HFFc6 (cell line): Measurements from ENCODE around the gene TNS3. TPM values are rescaled to one million over a fixed set of nuclear protein-coding genes. Genes with fewer than 3 reads are reported as not detected.

Experiments
- DNase-seq: peaks from one replicate; pipeline ENCODE4 v3.0.0-alpha.2; 2018
- H3K27ac Mint-ChIP-seq: 2 replicates; pipeline ENCODE4 v1.8.0; 2020; ENCODE audit warnings: mild to moderate bottlenecking, mixed read lengths
- H3K27me3 Mint-ChIP-seq: 2 replicates; pipeline ENCODE4 v1.8.0; 2021; ENCODE audit warnings: mild to moderate bottlenecking, moderate library complexity, mixed read lengths; ENCODE audit not compliant: insufficient read depth
- H3K36me3 Mint-ChIP-seq: 2 replicates; pipeline ENCODE4 v1.8.0; 2021; ENCODE audit warnings: low read depth, mixed read lengths
- H3K4me1 Mint-ChIP-seq: 2 replicates; pipeline ENCODE4 v1.8.0; 2020; ENCODE audit warnings: low read depth, mixed read lengths
- H3K4me3 Mint-ChIP-seq: 2 replicates; pipeline ENCODE4 v1.8.0; 2020; ENCODE audit warnings: mild to moderate bottlenecking, moderate library complexity, mixed read lengths
- H3K9me3 Mint-ChIP-seq: 2 replicates; pipeline ENCODE4 v1.8.0; 2020; ENCODE audit warnings: mild to moderate bottlenecking, mixed read lengths
- total RNA-seq, 6 experiments: library from RNA; stranded (reverse); fragmentation: NEBNext Ultra II Directional; extraction: Animal tissue kit (Norgen Biotek cat#: 25700); gene quantifications; 2 replicates in 1 of 6; 3 replicates in 5 of 6; pipeline ENCODE4 v1.2.3, GENCODE V29; 2021
- TF ChIP-seq, protein P1 (sequence below): fragments of 200-600 bp; sonication (generic); IDR thresholded peaks from 2 replicates; pipeline ENCODE4 v1.5.0; 2021; ENCODE audit warnings: antibody characterized with exemption, mild to moderate bottlenecking

Gene TNS3
- total RNA-seq, 6 experiments from 2014 or later: 50.8 to 77.0 (median 67.8) TPM

DNA sequence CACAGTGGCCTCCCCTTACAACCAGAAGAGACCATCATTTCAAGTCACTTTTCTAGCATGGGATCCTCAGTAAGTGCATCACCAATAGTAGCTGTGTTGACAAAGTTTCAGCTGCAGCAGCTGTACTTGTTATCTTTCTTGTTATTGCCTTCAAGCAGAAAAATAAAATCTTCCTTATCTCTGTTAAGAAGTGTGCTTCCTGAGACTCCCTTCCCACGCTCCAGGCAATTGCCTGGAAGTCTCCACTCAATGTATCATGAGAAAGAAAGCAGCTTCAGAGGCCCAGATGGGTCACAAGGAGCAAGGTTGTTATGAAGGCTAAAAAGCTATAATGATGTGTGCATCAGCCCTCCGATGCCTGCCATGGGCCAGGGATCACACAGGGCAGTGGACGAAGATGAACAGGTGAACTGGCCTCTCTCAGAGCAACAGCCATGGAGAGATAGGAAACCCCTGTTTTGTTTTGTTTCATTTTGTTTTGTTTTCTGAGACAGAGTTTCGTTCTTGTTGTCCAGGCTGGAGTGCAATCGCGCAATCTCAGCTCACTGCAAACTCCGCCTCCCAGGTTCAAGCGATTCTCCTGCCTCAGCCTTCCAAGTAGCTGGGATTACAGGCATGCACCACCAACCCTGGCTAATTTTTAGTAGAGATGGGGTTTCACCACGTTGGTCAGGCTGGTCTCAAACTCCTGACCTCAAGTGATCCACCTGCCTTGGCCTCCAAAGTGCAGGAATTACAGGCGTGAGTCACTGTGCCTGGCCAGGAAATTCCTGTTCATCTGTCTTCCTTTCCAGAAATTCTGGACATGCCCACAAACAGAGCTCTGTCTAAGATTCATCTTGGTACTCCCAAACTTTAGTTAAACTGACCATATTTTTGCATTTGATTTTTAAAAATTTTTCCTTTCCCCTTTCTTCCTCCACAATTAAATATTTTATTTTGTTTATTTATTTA lies 340.5 kb downstream of the TNS3 start:
- Mint-ChIP-seq H3K4me3 (no peak overlapping the region), H3K27me3 (peaks cover 11% of the 10 kb centered on the region), H3K27ac (no peak overlapping the region), H3K36me3 (no peaks in the 10 kb centered on the region), H3K4me1 (no peaks in the 10 kb centered on the region), H3K9me3 (no peaks in the 10 kb centered on the region)
- TF ChIP-seq, protein P1, sequence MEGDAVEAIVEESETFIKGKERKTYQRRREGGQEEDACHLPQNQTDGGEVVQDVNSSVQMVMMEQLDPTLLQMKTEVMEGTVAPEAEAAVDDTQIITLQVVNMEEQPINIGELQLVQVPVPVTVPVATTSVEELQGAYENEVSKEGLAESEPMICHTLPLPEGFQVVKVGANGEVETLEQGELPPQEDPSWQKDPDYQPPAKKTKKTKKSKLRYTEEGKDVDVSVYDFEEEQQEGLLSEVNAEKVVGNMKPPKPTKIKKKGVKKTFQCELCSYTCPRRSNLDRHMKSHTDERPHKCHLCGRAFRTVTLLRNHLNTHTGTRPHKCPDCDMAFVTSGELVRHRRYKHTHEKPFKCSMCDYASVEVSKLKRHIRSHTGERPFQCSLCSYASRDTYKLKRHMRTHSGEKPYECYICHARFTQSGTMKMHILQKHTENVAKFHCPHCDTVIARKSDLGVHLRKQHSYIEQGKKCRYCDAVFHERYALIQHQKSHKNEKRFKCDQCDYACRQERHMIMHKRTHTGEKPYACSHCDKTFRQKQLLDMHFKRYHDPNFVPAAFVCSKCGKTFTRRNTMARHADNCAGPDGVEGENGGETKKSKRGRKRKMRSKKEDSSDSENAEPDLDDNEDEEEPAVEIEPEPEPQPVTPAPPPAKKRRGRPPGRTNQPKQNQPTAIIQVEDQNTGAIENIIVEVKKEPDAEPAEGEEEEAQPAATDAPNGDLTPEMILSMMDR: no peak
- DNase-seq: no peak

DNA sequence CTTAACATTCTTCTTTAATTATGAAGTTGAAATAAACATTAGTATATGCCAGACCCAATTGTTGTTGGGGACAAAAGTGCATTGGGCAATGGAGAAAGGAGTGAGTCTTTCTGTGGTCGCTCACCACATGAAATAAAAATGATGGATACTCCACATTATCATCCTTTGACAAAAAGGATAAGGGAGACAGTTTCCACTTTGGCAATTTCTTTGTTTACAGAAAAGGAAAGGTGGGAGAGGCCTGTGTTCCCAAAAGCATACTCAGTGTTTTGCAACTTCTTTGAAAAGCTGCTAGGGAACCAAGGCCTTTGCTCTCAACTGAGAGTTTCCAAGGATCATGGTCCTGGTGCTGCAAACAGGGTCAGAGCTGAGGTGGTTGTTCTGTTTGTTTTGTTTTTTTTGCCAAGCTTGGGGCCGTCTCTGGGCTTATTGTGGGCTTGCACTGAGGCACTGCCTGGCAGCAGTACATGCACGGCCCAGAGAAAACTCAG lies 341.9 kb downstream of the TNS3 start:
- no peaks in the 10 kb centered on the region for H3K4me1 Mint-ChIP-seq
- TF ChIP-seq, protein P1: no peak
- H3K27me3 Mint-ChIP-seq: peaks cover 11% of the 10 kb centered on the region
- H3K9me3 Mint-ChIP-seq: no peaks in the 10 kb centered on the region
- H3K4me3 Mint-ChIP-seq: no peak overlapping the region
- DNase-seq: no peak
- no peak overlapping the region for H3K27ac Mint-ChIP-seq
- no peaks in the 10 kb centered on the region for H3K36me3 Mint-ChIP-seq

DNA sequence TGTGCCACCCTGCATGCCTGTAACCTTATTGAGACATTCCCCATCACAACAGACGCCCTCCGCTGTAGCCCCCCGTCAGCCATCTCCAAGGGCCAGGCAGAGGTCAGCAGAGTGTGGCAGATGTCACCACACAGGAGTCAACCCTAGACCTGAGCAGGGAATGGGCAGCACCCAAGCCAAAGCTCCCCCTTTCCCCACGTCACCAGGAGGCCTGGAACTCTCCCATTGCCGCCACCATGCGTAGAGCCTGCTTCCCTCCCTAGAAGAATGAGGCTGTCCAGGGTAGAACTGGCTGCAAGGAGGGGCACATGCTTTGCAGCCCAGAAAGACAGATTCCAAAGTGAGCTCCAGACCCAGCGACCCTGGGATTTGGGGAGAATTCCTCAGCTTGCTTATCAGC lies 342.9 kb downstream of the TNS3 start:
- Mint-ChIP-seq H3K4me1 (no peaks in the 10 kb centered on the region), H3K27ac (no peak overlapping the region), H3K36me3 (no peaks in the 10 kb centered on the region), H3K9me3 (no peaks in the 10 kb centered on the region), H3K27me3 (peaks cover 11% of the 10 kb centered on the region), H3K4me3 (no peak overlapping the region)
- DNase-seq: no peak
- TF ChIP-seq, protein P1: no peak

DNA sequence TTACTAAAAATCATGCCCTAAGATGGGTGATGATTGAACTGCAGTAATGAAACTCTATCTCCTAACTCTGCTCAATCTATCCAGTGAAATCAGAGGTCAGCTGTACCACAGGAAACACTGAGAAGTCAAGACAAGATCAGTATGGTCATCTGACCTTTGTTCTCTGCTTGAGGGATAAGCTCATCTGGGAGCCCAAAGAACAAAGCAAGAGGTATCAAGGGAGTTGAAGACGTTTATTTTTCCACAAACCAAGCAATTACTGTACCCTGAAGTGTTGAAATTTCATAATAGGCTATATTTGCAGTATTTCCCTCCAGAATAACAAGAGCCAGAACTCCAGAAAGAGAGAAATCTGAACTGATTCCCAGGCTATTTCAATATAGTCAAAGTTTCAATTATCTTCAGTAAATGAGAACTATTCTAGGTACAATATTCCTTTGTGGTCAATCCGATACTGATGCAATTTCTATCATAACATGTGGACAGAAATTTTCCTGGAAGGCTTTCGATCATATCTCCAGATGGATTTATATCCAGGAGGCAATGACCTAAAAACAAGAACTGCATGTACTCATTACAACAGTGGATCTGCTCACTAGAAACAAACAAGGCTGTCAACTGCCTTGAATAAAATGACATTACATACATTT lies 345.3 kb downstream of the TNS3 start:
- Mint-ChIP-seq H3K4me3 (no peak overlapping the region), H3K27me3 (peaks cover 11% of the 10 kb centered on the region), H3K27ac (no peak overlapping the region), H3K9me3 (no peaks in the 10 kb centered on the region), H3K4me1 (peaks cover 5% of the 10 kb centered on the region), H3K36me3 (no peaks in the 10 kb centered on the region)
- TF ChIP-seq, protein P1: no peak
- no peak for DNase-seq

DNA sequence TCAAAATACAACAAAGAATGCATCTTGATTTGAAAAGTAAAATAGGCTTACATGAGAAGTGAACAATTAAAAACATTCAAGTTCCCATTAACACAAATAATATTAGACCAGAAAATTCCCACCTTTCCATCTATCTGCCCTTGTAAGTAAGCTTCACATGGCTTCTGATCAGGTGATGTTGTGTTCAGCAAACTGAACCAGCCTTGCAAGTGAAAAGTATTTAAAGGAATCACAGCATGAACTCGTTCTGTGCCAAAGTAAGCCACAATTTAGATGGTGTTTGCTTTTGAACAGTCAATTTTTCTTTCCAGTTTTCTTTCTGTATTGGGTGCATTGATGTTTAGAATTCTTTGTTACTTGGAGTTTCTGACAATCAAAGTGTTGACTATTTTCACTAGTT lies 347.9 kb downstream of the TNS3 start:
- Mint-ChIP-seq H3K4me1 (peaks cover 5% of the 10 kb centered on the region), H3K36me3 (no peaks in the 10 kb centered on the region), H3K27me3 (peaks cover 13% of the 10 kb centered on the region), H3K4me3 (no peak overlapping the region), H3K9me3 (no peaks in the 10 kb centered on the region), H3K27ac (no peak overlapping the region)
- TF ChIP-seq, protein P1: no peak
- no peak for DNase-seq
